Measurements from ENCODE around the gene DMAP1.
"Not testable (repeated sequence)": the region's sequence is repeated elsewhere in the genome, so short reads cannot be mapped to it uniquely, and the experiment has no call there.

The DMAP1 gene, protein sequence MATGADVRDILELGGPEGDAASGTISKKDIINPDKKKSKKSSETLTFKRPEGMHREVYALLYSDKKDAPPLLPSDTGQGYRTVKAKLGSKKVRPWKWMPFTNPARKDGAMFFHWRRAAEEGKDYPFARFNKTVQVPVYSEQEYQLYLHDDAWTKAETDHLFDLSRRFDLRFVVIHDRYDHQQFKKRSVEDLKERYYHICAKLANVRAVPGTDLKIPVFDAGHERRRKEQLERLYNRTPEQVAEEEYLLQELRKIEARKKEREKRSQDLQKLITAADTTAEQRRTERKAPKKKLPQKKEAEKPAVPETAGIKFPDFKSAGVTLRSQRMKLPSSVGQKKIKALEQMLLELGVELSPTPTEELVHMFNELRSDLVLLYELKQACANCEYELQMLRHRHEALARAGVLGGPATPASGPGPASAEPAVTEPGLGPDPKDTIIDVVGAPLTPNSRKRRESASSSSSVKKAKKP

DNA sequence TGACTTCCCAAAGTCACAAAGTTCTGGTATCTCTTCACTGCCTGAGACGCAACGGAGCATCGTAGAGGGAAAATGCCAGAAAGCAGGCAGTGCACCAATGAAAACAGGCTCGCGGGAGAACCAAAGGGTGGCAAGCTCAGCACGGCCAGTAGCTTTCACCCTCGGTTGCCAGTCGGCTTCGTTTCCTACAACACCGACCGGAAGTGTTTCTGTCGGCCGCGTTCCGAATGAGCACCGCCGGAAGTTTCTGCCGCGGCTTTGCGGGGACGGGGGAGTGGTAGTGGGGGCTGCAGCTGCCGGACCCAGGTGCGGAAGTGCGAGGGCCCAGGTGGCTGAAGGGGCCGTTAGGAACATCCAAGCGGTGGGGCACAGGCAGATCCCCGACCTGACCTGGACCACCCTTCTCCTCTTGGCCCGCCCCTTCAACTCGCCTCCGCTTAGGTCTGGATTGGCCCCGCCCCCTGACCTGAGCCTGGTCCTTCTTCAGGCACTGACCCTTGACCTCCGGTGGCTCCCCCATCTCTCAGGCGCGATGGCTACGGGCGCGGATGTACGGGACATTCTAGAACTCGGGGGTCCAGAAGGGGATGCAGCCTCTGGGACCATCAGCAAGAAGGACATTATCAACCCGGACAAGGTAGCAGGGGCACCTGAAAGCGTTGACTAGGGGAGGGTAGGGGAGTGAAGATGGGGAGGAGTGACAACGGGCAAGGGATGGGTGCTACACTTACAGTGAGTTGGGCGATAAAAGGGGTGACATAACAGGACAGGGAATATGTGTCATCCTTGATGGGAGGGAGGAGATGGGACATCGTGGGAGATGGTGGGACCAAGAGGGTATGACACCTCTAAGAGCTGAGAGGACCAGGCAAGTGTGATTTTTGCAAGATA is at the start of gene DMAP1:
DMAP1 (plus strand) TSS at position 250 of the 891 bp plus-strand sequence; CDS start at position 533, 283 bp downstream.
- DNase-seq (ENCODE audit: low spot score): peak; percentile 87

DNA sequence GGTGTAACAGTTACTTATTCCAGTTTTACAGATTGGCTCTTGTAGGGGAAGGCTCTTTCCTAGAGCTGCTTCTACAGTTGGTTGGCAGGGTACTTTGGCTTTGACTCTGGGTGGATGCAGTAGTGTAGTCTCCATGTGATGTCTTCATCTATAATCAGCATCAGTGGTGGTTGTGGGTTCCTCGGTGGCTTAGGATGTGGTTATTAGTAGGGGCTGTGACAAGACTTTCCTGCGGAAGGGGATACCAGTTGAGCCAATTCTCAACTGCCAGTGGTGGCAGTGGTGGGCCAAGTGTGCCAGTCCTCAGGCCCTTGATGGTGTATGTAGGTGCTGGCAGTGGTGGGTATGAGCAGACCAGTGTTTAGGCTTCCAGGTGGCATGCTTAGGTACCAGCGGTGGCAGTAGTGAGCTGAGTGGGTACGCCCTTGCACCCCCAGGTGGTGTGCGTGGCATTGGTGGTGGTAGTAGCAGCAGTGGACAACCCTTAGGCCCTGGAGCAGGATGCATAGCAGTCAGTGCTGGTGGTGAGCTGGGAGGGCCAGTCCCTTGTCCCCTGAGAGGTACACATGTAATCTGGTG is 44.7 kb upstream of the DMAP1 start:
- no peak for DNase-seq (ENCODE audit: low spot score)

DNA sequence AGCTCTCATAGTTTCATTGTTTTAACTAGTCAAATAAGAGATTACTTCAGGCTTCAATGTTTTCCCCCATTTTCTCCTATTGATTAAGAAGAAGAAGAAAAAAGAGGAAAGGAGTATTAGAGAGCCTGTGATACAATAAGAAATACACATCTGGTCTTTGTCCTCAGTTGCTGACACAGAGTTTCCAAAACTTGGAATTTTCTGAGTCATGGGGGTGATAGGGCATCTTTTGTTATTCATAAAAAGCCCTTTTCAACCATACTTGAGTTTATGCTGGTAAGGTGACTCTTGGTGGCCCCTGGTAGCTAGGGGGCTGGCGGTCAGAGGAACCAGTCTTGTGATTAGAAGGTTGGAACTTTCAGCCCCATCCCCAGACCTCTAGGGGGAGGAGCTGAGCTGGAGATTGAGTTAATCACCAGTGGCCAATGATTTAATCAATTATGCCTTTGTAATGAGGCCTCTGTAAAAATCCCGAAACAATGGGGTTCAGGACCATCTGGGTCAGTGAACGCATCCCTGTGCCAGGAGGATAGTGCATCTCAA is 42.9 kb upstream of the DMAP1 start:
- no peak for DNase-seq (ENCODE audit: low spot score)

DNA sequence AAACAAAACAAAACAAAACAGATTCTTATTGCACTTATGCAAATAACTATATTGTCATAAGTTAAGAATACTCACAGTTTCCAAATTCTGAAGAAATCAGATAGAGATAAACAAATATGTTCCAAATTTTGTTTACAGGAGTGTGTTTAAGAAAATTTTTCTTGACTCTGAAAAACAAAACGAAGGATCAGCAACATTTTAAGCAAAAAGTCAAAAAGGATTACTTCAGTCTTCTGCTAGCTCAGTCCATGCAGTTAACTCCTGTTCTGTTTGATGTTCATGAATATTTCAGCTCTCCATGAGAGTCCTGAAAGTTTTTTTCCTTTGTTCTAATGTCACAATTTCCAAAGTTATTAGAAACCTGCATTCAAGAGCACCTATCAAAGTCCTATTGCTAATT is 38.6 kb upstream of the DMAP1 start:
- DNase-seq (ENCODE audit: low spot score): no peak

DNA sequence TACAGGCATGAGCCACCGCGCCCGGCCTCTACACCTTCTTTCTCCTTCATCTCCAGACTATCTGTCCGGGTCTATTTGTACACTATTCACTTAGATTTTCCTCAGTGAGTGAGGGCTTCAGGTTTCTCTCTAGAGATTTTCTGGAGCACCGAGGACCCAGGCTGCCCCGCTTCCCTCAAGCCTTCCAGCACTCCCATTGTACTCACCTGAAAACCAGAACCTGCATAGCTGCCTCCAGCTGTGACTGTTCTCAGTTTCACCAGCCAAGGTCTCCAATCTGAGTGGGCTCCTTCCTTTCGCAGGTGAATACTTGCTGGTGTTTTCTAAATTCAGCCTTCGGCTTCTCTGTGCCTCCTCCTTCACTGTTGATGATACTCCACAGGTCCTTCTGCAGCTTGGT is 12.9 kb upstream of the DMAP1 start:
- no peak for DNase-seq (ENCODE audit: low spot score)

DNA sequence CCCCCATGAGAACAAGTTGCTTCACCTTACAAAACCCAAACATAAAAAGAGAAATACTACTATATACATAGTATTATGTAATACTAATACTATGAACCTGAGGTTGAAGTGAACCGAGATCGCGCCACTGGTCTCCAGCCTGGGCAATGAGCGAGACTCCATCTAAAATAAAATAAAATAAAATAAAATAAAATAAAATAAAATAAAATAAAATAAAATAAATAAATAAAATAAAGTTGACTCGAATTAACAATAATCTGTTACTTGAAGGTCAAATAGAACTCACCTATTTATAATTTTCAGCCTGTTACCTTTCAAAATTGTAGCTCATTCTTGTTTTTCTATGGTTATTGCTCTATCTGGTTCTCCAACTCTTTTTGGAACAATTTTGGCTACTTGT is 6.7 kb upstream of the DMAP1 start:
- DNase-seq (ENCODE audit: low spot score): not testable (repeated sequence)

DNA sequence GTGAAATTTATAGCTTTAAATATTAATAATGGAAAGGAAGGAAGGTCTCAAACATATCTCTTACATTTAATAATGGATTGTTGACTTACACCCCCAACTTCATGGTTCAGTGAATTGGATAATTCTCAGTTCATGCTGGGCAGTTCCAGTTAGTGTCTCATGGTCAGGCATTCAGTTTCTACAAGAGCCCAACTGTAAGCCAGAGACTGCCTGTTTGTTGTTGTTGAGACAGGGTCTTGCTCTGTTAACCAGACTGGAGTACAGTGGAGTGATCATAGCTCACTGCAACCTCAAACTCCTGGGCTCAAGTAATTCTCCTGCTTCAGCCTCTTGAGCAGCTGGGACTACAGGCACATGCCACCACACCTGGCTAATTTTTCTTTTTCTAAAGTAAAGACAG is 5.0 kb upstream of the DMAP1 start:
- DNase-seq (ENCODE audit: low spot score): peak; percentile 56

DNA sequence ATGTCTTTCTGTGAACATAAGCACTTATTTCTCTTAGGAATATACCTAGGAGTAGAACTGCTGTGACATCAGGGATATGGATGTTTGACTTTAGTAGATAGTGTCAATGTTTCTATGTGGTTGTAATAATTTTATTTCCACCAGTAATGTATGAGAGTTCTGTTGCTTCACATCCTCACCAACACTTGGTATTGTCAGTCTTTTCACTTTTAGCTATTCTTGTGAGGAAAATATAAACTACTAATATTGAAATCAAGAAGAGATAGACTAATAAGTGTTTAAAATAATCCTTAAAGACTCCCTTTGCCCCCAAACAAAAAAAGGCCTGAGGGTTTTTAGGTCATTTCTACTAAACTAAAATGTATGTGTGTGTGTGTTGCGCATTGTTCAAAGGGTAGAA is 2.7 kb upstream of the DMAP1 start:
- DNase-seq (ENCODE audit: low spot score): no peak

DNA sequence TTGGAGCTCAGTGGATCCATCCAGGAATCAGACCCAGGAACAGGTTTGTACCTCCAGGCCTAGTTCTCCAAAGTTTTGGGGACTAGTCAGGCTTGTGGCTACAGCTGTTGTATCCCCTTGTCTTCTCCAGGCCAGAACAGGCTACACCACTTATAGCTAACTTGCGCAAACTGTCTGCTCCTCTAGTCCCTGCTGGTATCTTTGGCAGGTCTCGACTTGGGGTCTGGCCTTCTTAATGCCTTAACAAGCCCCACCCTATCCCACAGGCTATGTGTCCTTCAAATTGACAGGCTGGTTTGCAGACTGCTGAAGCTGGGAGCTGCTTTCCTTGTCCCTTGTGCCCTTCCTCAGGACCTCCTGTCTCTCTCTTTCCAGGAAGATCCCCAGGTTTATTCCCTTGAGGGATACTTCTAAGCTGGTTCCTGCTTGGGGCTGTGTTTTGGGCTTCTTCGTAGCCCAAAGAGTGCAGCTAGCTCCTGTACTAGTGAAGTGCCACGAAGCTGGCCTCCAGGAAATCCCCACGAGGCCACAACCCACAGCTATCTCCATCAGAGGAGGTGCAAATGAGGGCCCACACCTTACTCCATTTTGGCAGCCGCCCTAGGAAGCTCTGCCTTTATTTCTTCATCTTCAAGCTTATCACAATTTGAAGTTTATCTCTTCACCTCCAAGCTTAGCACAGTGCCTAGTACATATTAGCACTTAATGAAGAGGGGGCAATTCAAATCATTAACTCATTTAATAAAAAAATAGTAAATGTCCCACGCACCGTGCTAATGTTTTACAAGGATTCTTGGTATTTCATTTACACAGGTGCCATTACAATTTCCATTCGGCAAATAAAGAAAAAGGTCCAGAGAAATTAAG is 683 bp upstream of the DMAP1 start:
- peak; percentile 7 for DNase-seq (ENCODE audit: low spot score)

DNA sequence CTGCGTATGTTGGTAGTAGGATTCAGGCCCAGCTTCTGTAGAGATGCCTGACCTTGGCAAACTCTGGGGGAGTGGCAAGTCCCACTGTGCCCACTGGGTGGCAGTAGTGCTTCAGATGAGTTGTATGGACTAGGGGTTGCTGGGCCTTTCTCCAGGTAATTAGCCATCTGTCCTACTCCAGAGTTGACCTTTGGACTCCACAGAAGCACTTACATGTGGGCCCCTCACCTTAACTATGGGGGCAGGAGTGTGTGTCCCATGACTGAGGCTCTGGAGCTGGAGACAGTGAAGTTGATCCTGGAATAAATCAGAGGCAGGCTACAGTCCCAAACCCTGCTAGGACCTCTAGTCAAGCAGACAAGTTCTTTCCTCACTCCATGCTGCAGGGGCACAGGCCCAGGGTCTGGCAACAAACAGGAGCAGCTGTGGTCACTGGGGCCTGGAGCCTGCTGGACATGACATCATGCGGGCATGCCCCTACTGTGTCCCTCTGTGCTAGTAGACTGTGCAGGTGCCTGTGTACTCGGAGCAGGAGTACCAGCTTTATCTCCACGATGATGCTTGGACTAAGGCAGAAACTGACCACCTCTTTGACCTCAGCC is 4.6 kb downstream of the DMAP1 start:
- peak; percentile 69 for DNase-seq (ENCODE audit: low spot score)

DNA sequence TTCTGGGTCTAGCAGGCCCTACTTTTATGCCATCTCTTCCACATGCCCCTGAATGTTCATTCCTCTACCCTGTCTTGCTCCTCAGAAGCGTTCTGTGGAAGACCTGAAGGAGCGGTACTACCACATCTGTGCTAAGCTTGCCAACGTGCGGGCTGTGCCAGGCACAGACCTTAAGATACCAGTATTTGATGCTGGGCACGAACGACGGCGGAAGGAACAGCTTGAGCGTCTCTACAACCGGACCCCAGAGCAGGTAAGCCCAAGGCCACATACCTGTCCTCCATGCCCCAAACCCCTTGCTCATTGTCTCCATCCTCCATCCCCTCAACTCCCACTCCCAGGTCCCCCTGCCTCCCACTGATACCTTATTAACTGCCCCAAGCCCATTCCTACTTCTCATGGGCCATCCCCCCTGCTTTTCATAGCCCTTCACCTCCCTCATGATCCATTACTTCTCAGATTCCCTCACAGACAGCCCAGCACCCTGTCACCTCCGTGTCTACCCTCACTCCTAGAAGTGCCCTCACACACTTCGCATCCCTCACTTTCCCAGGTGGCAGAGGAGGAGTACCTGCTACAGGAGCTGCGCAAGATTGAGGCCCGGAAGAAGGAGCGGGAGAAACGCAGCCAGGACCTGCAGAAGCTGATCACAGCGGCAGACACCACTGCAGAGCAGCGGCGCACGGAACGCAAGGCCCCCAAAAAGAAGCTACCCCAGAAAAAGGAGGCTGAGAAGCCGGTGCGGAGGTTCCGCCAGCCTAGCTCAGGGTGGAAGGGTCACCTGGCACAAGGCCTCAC is 5.4 kb downstream of the DMAP1 start:
- no peak for DNase-seq (ENCODE audit: low spot score)

DNA sequence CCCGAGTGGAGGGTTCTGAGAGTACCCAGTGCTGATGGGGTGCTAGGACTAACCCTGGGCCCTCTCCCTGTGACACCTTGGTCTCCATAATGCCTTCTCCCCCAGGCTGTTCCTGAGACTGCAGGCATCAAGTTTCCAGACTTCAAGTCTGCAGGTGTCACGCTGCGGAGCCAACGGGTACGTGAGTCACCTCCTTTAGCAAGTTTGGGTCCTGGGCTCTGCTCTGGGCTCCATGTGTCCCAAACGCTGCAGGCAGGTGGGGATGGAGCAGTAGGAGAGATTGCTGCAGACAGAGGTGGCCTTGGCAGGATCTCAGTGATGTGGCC is 6.0 kb downstream of the DMAP1 start:
- DNase-seq (ENCODE audit: low spot score): no peak

DNA sequence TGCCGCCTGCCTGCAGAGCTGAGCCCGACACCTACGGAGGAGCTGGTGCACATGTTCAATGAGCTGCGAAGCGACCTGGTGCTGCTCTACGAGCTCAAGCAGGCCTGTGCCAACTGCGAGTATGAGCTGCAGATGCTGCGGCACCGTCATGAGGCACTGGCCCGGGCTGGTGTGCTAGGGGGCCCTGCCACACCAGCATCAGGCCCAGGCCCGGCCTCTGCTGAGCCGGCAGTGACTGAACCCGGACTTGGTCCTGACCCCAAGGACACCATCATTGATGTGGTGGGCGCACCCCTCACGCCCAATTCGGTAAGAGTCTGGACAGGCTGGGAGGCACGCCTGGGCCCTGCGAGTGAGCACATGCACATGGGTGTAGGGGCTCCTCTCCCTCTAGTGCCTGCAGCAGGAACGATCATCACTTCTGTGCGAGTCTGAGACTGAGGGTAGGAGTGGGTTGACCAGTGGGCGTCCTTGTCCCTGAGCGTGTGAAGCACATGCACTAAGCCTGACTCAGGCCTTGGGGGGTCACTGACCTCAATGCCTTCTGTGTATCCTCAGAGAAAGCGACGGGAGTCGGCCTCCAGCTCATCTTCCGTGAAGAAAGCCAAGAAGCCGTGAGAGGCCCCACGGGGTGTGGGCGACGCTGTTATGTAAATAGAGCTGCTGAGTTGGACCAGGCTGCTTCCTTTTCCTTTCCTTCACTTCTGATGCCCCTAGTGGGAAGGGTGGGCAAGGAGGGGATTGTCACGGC is 6.9 kb downstream of the DMAP1 start:
- DNase-seq (ENCODE audit: low spot score): no peak

DNA sequence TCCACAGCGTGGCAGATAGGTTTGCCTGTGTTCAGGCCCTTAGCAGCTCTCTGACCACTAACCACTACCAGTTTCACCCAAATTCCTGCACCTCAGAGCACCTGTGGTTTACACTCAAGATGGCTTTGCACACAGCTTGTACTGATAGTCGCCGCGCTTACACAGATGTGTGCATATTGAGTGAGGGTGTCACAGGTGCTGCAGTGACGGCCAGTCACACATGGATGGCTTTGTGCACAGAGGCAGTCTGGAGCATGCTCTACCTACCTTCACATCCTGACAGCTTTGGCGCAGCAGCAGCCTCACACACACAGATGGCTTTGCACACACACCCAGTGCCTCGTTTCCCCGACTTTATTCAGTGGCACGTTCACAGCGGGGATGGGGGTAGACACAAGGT is 7.5 kb downstream of the DMAP1 start:
- DNase-seq (ENCODE audit: low spot score): no peak

DNA sequence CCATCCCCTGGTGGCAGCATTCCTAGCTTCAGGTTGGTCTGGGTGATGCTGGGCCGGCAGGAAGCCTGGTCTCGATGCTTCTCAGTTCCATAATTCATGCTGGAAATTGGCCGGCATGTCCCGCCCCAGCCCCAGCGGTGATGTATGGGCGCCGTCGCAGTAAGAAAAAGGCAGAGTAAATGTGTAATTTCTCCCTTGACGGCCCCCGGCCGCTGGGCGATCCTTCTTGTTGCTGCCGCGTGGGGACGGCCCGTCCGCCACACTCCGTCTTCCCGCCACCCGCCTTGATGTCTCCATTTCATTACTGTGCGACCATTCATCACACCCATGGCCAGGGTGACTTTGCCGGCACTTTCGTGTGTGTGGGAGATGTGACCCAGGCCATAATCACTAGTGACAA is 8.5 kb downstream of the DMAP1 start:
- no peak for DNase-seq (ENCODE audit: low spot score)

DNA sequence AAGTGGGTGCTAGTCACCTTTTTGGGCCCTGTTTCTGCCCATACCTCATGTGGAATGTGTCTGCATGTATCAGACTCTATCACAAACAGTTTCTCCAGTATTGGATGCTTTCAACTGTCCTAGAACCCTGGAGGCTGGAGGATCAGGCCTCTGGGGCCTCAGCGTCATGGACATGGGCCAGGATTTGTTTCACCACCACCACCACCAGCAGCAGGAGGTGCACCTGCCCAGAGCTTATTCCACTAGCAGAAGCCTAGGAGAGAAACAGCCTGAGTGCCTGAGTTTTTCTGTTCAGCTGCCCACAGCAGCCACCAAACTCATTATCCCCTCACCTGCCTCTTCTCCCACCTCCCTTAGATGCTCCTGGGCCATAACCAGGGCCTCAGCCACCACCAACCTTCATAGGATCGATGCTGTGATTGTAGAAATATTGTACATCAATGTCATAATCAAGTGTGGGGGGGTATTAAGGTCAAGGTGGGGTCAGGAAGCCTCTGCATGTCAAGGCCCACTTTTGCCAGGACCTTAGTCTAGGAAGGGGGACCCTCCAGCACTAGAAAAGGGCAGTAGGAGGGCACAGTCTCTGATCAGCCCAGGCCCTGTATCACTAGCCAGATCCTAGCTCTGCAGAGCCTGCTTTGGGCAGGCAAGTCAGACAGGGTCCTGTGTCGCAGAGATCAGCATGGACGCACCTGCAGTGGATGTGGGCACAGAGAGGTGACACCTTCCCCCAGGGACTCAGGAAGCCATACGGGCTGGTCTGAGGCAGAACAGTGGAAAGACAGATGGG is 9.3 kb downstream of the DMAP1 start:
- DNase-seq (ENCODE audit: low spot score): no peak

DNA sequence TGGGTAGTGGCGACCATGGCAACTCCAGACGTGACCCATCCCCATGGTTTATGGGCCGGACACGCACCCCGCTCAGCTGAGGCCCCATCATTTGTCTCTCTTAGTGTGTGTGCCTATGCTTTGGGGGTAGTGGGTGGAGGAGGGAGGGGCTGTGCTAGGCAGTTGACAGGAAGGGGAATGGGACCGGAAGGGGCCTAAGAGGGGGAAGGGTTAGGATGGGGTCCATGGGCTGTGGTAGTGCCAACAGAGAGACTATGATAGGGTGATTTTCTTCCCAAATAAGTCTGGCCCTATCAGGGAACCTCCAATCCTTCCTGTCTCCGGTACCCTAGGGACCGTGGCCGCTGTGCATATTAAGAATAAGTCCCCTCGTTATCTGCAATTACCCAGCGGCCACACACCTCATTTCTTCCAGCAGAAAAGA is 9.9 kb downstream of the DMAP1 start:
- no peak for DNase-seq (ENCODE audit: low spot score)

DNA sequence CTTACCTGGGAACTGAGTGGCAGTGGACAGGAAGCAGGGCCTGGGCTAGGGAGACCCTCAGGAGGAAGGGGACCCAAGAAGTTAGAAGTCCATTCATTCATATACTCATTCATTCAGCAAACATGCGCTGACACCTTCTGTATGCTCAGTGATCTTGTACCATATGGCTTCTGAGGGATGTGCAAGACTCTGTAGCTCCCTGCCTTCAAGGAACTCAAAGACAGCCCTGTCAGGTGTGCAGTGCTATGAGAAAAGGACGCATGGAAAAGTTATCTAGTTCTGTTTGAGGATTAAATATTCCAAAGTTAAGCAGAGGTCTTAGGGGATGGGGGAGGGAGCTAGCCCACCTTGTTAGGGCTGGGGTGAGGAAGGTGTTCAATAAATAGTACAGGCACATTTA is 12.5 kb downstream of the DMAP1 start:
- no peak for DNase-seq (ENCODE audit: low spot score)

DNA sequence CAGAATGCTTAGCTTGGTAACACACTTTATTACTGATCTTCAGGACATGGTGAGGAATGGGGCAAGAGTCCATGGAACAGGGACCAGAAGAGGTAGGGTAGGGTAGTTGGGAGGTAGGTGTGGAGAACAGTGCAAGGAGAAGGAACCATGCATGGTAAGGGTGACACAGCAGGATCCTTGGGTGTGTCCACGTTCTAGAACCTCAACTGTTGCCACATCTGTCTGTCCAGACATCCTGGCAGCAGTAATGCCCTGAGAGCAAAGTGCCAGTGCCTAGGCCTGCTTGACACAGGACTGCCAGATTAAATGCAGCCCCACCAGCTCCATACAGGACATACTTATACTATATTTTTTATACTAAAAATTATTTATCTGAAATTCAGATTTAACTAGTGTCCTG is 13.9 kb downstream of the DMAP1 start:
- no peak for DNase-seq (ENCODE audit: low spot score)
